Endodermal cell (in vitro differentiated cells): ENCODE measurements around the gene IGF2R. TPM values are rescaled to one million over a fixed set of nuclear protein-coding genes. Genes with fewer than 3 reads are reported as not detected.
A peak's percentile ranks its signal among the peaks of the same experiment; 100 is the strongest.

Experiments used
- DNase-seq: peaks from one replicate; pipeline ENCODE4 v3.0.0-alpha.2; 2017
- H3K27ac ChIP-seq: 2 replicates; pipeline ENCODE4 v1.5.1; 2013; ENCODE audit warnings: mild to moderate bottlenecking, low read depth, low read length, moderate library complexity
- H3K27me3 ChIP-seq: 2 replicates; pipeline ENCODE4 v1.6.1; 2013; ENCODE audit warnings: mild to moderate bottlenecking, low read length, moderate library complexity; ENCODE audit not compliant: insufficient read depth, control insufficient read depth, poor library complexity, severe bottlenecking
- H3K36me3 ChIP-seq: 2 replicates; pipeline ENCODE4 v1.7.0; 2013; ENCODE audit warnings: mild to moderate bottlenecking, low read length, moderate library complexity; ENCODE audit not compliant: control insufficient read depth, insufficient read depth
- H3K4me1 ChIP-seq: one replicate; pipeline ENCODE4 v1.7.0; 2013; ENCODE audit warnings: low read length; ENCODE audit not compliant: control insufficient read depth, insufficient read depth
- H3K4me3 ChIP-seq: 2 replicates; pipeline ENCODE4 v1.5.1; 2013; ENCODE audit warnings: mild to moderate bottlenecking, low read length, moderate library complexity
- H3K9ac ChIP-seq: 2 replicates; pipeline ENCODE4 v1.6.1; 2013; ENCODE audit warnings: mild to moderate bottlenecking, low read length, moderate library complexity; ENCODE audit not compliant: poor library complexity, severe bottlenecking; ENCODE audit errors: extremely low read depth
- H3K9me3 ChIP-seq: 2 replicates; pipeline ENCODE4 v1.6.1; 2013; ENCODE audit warnings: mild to moderate bottlenecking, low read length, moderate library complexity; ENCODE audit not compliant: control insufficient read depth
- H3K27ac Mint-ChIP-seq: 2 replicates; pipeline ENCODE4 v1.8.0; 2020; ENCODE audit warnings: mixed read lengths
- H3K27me3 Mint-ChIP-seq: 2 replicates; pipeline ENCODE4 v1.8.0; 2021; ENCODE audit warnings: mild to moderate bottlenecking, mixed read lengths; ENCODE audit not compliant: insufficient read depth
- H3K36me3 Mint-ChIP-seq: 2 replicates; pipeline ENCODE4 v1.8.0; 2020; ENCODE audit warnings: low read depth, mixed read lengths
- H3K4me1 Mint-ChIP-seq: 2 replicates; pipeline ENCODE4 v1.8.0; 2020; ENCODE audit warnings: mixed read lengths
- H3K4me3 Mint-ChIP-seq: 2 replicates; pipeline ENCODE4 v1.8.0; 2020; ENCODE audit warnings: mild to moderate bottlenecking, moderate library complexity, mixed read lengths
- H3K9me3 Mint-ChIP-seq: 2 replicates; pipeline ENCODE4 v1.8.0; 2020; ENCODE audit warnings: mild to moderate bottlenecking, mixed read lengths
- CTCF ChIP-seq: fragments of 200-600 bp; sonication (generic); conservative IDR thresholded peaks from 2 replicates; pipeline ENCODE4 v1.5.0; 2021; ENCODE audit warnings: antibody characterized with exemption, mild to moderate bottlenecking
- WGBS, 2 experiments: methylation state at CpG; one replicate each; pipeline versions ENCODE4 v1.1.5 to v1.1.7; 2013; ENCODE audit warnings: missing lambda C conversion rate in 2 of 2, mixed read lengths in 1 of 2; ENCODE audit not compliant: insufficient coverage in 1 of 2, insufficient read length in 1 of 2; 5-methylcytosine and 5-hydroxymethylcytosine counted together
- total RNA-seq, 2 donors: library from RNA; stranded (reverse); fragmentation: NEBNext Ultra II Directional in 1 of 2; extraction: Animal tissue kit (Norgen Biotek cat#: 25700) in 1 of 2; gene quantifications; 2 replicates in 1 of 2; 3 replicates in 1 of 2; pipeline ENCODE4 v1.2.1, GENCODE V29; 2021

IGF2R gene
- total RNA-seq, 2 donors from 2014 or later, result 103 to 130 TPM

GRCh38 chr6:159988983-159989454 lies 20.1 kb downstream of the IGF2R start:
- Mint-ChIP-seq H3K4me1 (peaks cover 20% of the 10 kb centered on the region), H3K9me3 (no peaks in the 10 kb centered on the region), H3K4me3 (no peak overlapping the region), H3K36me3 (peaks cover 21% of the 10 kb centered on the region), H3K27me3 (no peaks in the 10 kb centered on the region), H3K27ac (peak overlapping the region; percentile 87)
- TF ChIP-seq CTCF, result no peak
- Histone ChIP-seq H3K36me3 (peaks cover 25% of the 10 kb centered on the region), H3K9ac (no peak overlapping the region), H3K4me1 (peaks cover 5% of the 10 kb centered on the region), H3K4me3 (no peak overlapping the region), H3K27me3 (no peaks in the 10 kb centered on the region), H3K27ac (no peak overlapping the region), H3K9me3 (no peaks in the 10 kb centered on the region)
- no peak for DNase-seq
- 92 to 100% methylated on average over 2 to 7 of the region's 7 CpGs for WGBS, 2 experiments

- no peak overlapping the region for H3K27ac ChIP-seq
Measured at GRCh38 chr6:159989492-159990480, 20.9 kb downstream of the IGF2R start.

GRCh38 chr6:159992366-159992765 lies 23.5 kb downstream of the IGF2R start:
- H3K27me3 ChIP-seq, result no peaks in the 10 kb centered on the region
- no peak overlapping the region for H3K4me3 ChIP-seq
- Mint-ChIP-seq H3K4me1 (peaks cover 42% of the 10 kb centered on the region), H3K27ac (no peak overlapping the region), H3K4me3 (no peak overlapping the region), H3K36me3 (peaks cover 21% of the 10 kb centered on the region), H3K9me3 (no peaks in the 10 kb centered on the region), H3K27me3 (no peaks in the 10 kb centered on the region)
- no peak for DNase-seq
- no peak overlapping the region for H3K27ac ChIP-seq
- no peaks in the 10 kb centered on the region for H3K9me3 ChIP-seq
- no peak for TF ChIP-seq CTCF
- no peak overlapping the region for H3K9ac ChIP-seq
- 83% methylated on average over 1 of the region's 1 CpG; no CpG with 5 or more reads in 1 of the 2 experiments for WGBS, 2 experiments
- H3K36me3 ChIP-seq, result peaks cover 25% of the 10 kb centered on the region
- H3K4me1 ChIP-seq, result peaks cover 7% of the 10 kb centered on the region

More at GRCh38 chr6:159989492-159990480, 20.9 kb downstream of the IGF2R start:
- Mint-ChIP-seq H3K27ac (peak overlapping the region; percentile 56), H3K9me3 (no peaks in the 10 kb centered on the region), H3K36me3 (peaks cover 21% of the 10 kb centered on the region), H3K27me3 (no peaks in the 10 kb centered on the region), H3K4me1 (peaks cover 23% of the 10 kb centered on the region), H3K4me3 (no peak overlapping the region)
- no peak overlapping the region for H3K9ac ChIP-seq
- H3K4me3 ChIP-seq, result no peak overlapping the region
- no peaks in the 10 kb centered on the region for H3K9me3 ChIP-seq
- peaks cover 5% of the 10 kb centered on the region for H3K4me1 ChIP-seq
- 91 to 96% methylated on average over 5 to 10 of the region's 10 CpGs for WGBS, 2 experiments
- H3K27me3 ChIP-seq, result no peaks in the 10 kb centered on the region
- DNase-seq, result no peak
- H3K36me3 ChIP-seq, result peaks cover 25% of the 10 kb centered on the region
- no peak for TF ChIP-seq CTCF
